K562 treated with DMSO at 1 percent for 24 hours (cell line): Measurements from ENCODE around the gene WFDC10A. TPM values are rescaled to one million over a fixed set of nuclear protein-coding genes. Genes with fewer than 3 reads are reported as not detected.

ENCODE experiments used
- total RNA-seq: library from RNA; unstranded; fragments of 300-600 nt; gene quantifications from 2 replicates; pipeline ENCODE4 v1.2.3, GENCODE V29; 2022; ENCODE audit warnings: low read depth; ENCODE audit not compliant: insufficient read depth

Gene WFDC10A
- not detected in 2 replicates for total RNA-seq

GRCh38 chr20:45629496-45630100, at the start of gene WFDC10A:
WFDC10A (plus strand) TSS chr20:45629739; CDS start chr20:45629814, 75 bp downstream.

DNA sequence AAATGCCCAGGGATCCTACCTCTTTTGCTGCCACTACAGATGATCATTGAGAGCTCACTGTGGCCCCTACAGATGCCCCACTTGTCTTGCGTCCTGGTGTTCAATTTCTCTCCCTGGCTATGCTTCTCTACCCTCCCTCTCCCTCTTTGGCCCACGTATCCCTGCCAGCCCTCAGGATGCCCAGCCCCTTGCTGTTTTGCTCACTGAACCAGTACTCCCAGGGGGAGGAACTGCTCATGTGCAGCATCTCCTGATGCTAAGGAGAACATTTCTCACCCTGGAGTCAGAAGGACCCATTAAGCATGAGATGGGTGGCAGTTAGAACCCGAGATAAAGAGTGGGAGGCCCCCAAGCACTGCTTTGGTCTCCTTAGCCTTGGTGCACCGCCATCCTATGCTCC, 1.6 kb downstream of the WFDC10A start, which contains the start of gene WFDC9:
Gene WFDC9 (minus strand): TSS at position 101 of the 400 bp plus-strand sequence. CDS start 21,103 bp downstream, outside the sequence.

DNA sequence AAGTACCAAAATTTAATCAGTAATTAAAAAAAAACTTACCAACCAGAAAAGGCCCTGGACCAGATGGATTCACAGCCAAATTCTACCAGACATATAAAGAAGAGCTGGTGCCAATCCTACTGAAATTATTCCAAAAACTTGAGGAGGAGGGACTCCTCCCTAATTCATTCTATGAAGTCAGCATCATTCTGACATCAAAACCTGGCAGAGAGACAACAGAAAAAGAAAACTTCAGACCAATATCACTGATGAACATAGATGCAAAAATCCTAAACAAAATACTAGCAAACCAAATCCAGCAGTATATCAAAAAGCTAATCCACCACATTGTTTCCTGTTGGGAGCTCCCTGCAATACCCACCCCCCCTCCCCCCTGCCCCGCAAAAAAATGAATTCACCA, 40.6 kb downstream of the WFDC10A start, which contains the start of gene WFDC11:
Gene WFDC11 (minus strand): TSS at position 101 of the 400 bp plus-strand sequence. CDS start 19,639 bp downstream, outside the sequence.

Other genes starting within 250 kb of the WFDC10A start
- 40.5 and 44.7 TPM in 2 replicates for gene DBNDD2, start 221.4 kb upstream of the WFDC10A start, total RNA-seq
- gene PIGT, start 213.6 kb upstream of the WFDC10A start, total RNA-seq = 109 and 122 TPM in 2 replicates
- gene WFDC2, start 160.0 kb upstream of the WFDC10A start, total RNA-seq = not detected in 2 replicates
- not detected in 2 replicates for gene SPINT3, start 114.1 kb upstream of the WFDC10A start, total RNA-seq
- not detected in 2 replicates for gene WFDC6, start 90.3 kb upstream of the WFDC10A start, total RNA-seq
- not detected in 2 replicates for gene EPPIN, start 82.3 kb upstream of the WFDC10A start, total RNA-seq
- gene WFDC8, start 50.5 kb upstream of the WFDC10A start, total RNA-seq = not detected in 2 replicates
- gene WFDC9, start 1.5 kb downstream of the WFDC10A start, total RNA-seq = not detected in 2 replicates
- not detected in 2 replicates for gene WFDC11, start 40.5 kb downstream of the WFDC10A start, total RNA-seq
- not detected in 2 replicates for gene WFDC13, start 72.3 kb downstream of the WFDC10A start, total RNA-seq
- gene WFDC10B, start 75.3 kb downstream of the WFDC10A start, total RNA-seq = not detected in 2 replicates
- not detected in 2 replicates for gene SPINT4, start 92.6 kb downstream of the WFDC10A start, total RNA-seq
- gene WFDC3, start 162.1 kb downstream of the WFDC10A start, total RNA-seq = not detected in 2 replicates
- 43.2 and 49.6 TPM in 2 replicates for gene DNTTIP1, start 162.2 kb downstream of the WFDC10A start, total RNA-seq
- 1.1 and 1.4 TPM in 2 replicates for gene UBE2C, start 182.9 kb downstream of the WFDC10A start, total RNA-seq
- 0.63 TPM in 1 of 2 replicates, not detected in the other for gene TNNC2, start 197.6 kb downstream of the WFDC10A start, total RNA-seq
- gene SNX21, start 204.1 kb downstream of the WFDC10A start, total RNA-seq = 4.5 and 9.1 TPM in 2 replicates
- gene ACOT8, start 227.7 kb downstream of the WFDC10A start, total RNA-seq = 79.1 and 83.5 TPM in 2 replicates
- 6.3 and 7.3 TPM in 2 replicates for gene ZSWIM3, start 227.9 kb downstream of the WFDC10A start, total RNA-seq